Right lung (tissue), 5 donors: ENCODE measurements around the gene PARL. TPM values are rescaled to one million over a fixed set of nuclear protein-coding genes. Genes with fewer than 3 reads are reported as not detected.
A peak's percentile ranks its signal among the peaks of the same experiment; 100 is the strongest.
"Not testable (repeated sequence)": the region's sequence is repeated elsewhere in the genome, so short reads cannot be mapped to it uniquely, and the experiment has no call there.

Source experiments
- DNase-seq, 2 donors: peaks; one replicate each; pipeline ENCODE4 v3.0.0-alpha.2; 2013
- polyA plus RNA-seq, 5 donors: library from polyadenylated mRNA; unstranded; fragments of 120-200 nt; gene quantifications; one replicate each; pipeline versions ENCODE4 v1.2.1 to v1.2.3, GENCODE V29; 2013; ENCODE audit warnings: inconsistent platforms in 1 of 5, low replicate concordance in 1 of 5; ENCODE audit not compliant: insufficient read length in 5 of 5, insufficient read depth in 1 of 5

PARL gene
- polyA plus RNA-seq, 5 donors = 47.8 to 56.2 (median 54.7) TPM

DNA sequence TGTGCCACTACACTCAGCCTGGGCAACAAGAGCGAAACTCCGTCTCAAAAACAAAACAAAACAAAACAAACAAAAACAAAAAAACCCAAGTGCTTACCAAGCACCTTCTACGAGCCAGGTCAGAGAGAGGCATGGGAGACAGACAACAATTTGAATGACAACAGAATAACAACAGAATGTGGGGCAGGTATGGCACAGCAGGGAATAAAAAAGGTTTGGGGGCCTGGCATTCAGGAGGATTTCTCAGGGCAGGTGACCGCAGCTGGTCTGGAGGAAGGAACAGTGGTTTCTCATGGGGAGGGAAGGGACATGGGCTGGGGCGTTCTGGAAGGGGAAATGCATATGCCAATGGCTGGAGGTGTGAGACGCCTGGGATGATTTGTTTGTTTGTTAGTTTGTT is 22.5 kb upstream of the PARL start:
- DNase-seq = no peak

DNA sequence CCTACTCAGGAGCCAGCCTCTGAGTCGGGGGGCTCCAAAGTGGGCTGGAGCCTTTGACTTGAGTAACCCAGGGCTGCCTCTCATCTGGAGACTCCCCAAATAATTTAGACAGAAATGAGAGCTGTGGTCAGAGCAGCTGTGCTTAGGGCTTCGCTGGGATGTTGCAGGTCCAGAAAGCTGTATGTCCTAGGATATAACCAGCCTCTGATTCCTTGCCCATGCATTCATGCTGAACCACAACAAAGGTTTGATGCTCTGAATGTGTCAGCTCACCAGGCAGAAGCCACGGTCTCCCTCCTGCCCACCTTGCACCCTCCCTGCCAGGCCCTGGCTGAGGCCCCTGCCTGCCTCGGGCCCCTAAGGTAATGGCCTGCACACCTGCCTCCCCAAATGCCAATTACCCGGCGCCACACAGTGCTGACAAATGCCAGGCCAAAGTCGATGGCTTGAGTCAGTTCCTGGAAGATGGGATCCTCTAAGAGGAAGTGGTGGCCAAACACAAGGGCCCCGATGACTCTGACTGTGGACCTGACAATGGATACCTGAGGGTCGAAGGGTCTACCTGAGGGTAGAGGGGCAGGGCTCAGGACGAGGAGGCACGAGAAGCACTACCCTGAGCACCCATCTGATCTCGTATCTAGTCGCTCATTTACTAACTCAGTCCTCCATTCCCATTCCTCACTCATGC is 21.7 kb upstream of the PARL start:
- DNase-seq = no peak

DNA sequence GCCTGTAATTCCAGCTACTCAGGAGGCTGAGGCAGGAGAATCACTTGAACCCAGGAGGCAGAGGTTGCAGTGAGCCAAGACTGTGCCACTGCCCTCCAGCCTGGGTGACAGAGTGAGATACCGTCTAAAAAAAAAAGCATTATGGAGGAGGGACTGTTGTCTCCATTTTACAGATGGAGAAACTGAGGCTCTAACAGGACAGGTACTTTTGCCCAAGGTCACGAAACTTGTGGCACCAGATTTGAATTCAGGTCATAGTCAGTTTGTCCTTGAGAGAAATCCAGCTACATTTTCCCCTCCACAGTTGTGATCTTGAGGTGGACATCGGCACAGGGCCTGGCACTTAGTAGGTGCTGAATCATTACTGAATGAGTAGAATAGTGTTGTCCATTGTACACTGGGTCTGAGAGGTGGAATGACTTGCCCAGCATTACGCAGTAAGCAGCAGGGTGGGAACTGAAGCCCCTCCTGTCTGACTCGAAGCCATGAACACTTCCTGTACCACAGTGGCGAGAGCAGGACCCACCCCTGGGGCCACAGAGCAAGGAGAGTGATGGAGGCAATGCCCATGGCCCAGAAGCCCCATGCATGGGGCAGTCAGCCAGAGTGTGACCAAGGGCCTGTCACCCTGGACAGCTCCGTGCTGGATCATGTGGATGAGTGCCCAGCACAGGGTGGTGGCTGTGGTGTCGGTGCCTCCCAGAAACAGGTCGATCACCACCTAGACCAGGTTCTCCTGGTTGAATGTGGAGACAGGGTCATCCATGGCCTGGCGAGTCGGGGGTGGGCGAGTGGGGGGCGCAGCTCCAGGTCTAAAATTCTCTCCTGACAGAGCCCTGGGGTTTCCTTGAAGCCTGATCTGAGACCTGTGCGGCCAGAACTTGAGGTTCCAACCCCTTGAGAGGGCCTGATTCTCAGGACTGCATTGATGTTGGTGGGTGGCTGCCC is 20.4 kb upstream of the PARL start:
- DNase-seq = no peak

- no peak for DNase-seq
Observed at GRCh38 chr3:183898028-183898431, 13.3 kb upstream of the PARL start.

DNA sequence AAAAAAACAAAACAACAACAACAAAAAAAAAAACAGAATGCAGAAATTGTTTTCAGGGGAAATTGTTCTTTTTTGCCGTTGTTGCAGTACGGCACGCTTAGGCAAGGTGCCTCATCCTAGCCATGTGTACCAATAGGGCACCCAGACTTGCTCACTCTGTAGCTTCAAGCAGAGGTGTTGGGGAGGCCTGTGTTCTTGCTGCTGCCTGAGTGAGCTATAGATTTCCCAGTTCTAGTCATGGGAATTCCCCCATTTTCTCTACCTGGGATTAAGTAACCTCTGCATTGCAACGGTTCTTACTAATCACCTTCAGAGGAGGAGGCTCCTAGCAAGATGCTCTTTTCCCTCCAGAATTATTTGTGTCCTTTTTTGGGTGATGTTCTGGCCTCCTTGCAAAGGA is 12.9 kb upstream of the PARL start:
- no peak for DNase-seq

- DNase-seq = no peak
Observed at GRCh38 chr3:183896610-183897009, 11.9 kb upstream of the PARL start.

- DNase-seq = no peak
Observed at GRCh38 chr3:183896184-183896583, 11.5 kb upstream of the PARL start.

- no peak for DNase-seq
Observed at GRCh38 chr3:183895774-183896173, 11.1 kb upstream of the PARL start.

- DNase-seq = peak; percentile 13 to 32
Observed at GRCh38 chr3:183895296-183895695, 10.6 kb upstream of the PARL start.

- peak in 1 of 2 donors; percentile 7 for DNase-seq
Observed at GRCh38 chr3:183892610-183893214, 8.0 kb upstream of the PARL start.

DNA sequence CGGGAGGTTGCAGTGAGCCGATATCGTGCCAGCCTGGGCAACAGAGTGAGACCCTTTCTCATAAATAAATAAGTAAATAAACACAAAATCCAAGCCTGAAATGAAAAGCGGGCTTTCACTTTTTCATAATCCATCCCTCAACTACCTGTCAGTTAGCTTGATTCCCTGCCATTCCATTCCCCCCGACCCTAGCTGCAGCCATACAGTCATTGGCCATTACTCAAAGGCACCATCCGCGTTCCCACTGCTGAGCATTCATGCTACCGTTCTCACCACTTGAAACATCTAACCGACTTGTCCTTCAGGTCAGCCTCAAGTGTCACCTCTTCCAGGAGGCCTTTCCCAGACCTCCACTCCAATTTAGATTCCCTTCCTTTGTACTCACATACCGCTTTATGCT is 1.1 kb upstream of the PARL start:
- no peak for DNase-seq

GRCh38 chr3:183884097-183884426 is 618 bp downstream of the PARL start:
- no peak for DNase-seq

DNA sequence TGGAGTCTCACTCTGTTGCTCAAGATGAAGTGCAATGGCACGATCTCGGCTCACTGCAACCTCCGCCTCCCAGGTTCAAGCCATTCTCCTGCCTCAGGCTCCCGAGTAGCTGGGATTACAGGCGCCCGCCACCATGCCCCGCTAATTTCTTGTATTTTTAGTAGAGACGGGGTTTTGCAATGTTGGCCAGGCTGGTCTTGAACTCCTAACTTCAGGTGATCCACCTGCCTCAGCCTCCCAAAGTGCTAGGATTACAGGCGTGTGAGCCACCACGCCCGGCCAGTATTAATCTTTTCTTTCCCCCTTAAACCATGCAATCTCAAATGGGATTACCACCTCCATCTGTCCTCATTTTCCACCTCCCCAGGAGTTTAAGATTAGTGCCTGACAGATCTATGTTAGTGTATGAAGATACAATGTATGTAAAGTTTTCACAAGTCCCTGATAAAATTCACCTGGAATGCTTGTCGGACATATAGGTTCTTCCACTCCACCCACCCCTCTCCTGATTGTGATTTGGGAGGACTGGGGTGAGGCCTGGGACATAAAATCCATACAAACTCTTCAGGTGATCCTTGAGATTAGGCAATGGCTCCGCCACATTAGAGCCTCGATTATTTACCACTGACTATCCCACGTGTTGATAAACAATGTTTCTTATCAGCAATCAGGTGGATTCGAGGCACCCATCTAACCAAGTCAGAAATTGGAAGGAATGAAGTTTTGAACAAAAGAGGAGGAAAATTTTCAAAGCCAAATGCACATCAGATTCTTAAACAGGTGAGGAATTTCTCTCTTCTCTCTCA is 1.2 kb downstream of the PARL start:
- no peak for DNase-seq

GRCh38 chr3:183880121-183880520 is 4.6 kb downstream of the PARL start:
- no peak for DNase-seq

- DNase-seq = no peak
Observed at GRCh38 chr3:183879243-183879642, 5.4 kb downstream of the PARL start.

DNA sequence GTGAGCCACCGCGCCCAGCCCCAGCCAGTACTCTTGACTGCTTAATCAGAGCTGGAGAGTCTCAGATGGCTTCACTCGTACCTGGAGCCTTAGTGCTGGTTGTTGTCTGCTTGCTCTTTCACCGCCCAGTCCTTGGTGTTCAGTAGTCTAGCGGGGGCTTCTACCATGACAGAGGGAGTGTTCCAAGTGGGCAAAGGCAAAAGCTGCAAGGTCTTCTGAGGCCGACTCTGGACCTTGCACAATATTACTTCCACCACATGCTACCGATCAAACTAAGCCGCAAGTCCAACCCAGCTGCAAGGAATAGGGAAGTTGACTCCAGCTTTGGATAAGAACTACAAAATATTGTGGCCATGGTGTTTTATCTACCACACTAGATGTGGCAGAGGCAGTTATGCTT is 6.6 kb downstream of the PARL start:
- no peak for DNase-seq

GRCh38 chr3:183877227-183877626 is 7.5 kb downstream of the PARL start:
- not testable (repeated sequence) for DNase-seq

DNA sequence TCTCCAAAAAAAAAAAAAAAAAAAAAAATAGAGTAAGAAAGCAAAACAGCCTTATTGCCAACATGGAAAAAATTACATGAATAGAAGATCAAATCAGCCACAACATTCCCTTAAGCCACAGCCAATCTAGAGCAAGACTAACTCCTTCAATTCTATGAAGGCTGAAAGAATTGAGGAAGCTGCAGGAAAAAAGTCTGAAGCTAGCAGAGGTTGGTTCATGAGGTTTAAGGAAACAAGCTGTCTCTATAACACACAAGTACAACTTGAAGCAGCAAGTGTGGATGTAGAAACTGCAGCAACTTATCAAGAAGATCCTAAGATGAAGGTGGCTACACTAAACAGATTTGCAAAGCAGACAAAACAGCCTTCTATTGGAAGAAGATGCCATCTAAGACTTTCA is 9.3 kb downstream of the PARL start:
- no peak for DNase-seq

- no peak for DNase-seq
Observed at GRCh38 chr3:183873914-183874313, 10.8 kb downstream of the PARL start.

GRCh38 chr3:183871541-183871940 is 13.1 kb downstream of the PARL start:
- no peak for DNase-seq

GRCh38 chr3:183870563-183870962 is 14.1 kb downstream of the PARL start:
- no peak for DNase-seq

- no peak for DNase-seq
Observed at GRCh38 chr3:183868796-183869195, 15.9 kb downstream of the PARL start.
